ENCODE data around the gene CPHXL2.

CPHXL2 gene

GRCh38 chr16:75676909-75677308, at the start of gene CPHXL2:
TSS of gene CPHXL2 (minus strand) at chr16:75677009. CDS start at chr16:75676999, 10 bp downstream.
- DNase-seq (ENCODE audit: low read depth in 1 of 2, low spot score in 1 of 2): no peak
- no peak for TF ChIP-seq JUND (IDR thresholded peaks at IDR 0.05; ENCODE audit: low read depth)
- in situ Hi-C loops (cut with HindIII; ENCODE audit: low pct_unique_long_range_greater_than_20kb, low sequenced_read_pairs): no loop called here

DNA sequence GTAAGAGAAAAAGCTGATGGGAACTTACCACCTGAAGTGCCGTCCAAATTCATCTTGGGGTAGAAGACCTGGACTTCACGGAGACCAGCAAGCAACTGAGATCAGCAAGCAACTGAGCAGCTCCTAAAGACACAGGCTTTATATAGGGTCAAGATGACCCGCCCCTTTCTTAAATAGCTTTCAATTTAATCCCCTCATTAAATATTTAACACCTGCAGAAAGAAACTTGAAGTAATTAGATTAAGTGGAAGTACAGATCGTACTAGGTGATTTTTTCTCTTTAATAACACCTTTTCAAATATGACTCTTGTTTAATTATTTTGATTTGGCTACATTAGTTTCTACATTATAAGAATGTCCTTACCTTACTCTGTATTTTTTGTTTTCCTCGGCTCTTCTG, 49.6 kb upstream of the CPHXL2 start, which contains the start of gene CPHXL:
TSS of gene CPHXL (minus strand) at position 101 of the 400 bp plus-strand sequence. CDS start at position 53, 48 bp downstream.
- TF ChIP-seq JUND (IDR thresholded peaks at IDR 0.05; ENCODE audit: low read depth): no peak
- no peak for DNase-seq (ENCODE audit: low read depth in 1 of 2, low spot score in 1 of 2)
- in situ Hi-C loops (cut with HindIII; ENCODE audit: low pct_unique_long_range_greater_than_20kb, low sequenced_read_pairs): no loop called here

DNA sequence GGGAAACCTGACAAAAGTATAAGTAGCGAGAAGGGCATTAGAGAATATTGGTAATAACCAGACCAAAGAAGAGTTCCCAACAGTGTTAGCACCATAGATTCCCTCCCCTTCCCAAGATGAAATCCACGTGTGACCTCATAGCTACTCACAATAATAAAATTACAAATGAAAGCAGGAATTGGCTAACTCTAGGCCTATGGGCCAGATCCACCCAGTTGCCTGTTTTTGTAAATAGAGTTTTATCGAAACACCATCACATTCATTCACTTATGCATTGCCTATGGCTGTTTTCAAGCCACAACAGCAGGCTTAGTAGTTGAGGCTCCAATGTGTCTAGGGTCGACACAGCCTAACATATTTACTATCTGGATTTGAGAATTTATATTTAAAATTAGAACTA, 41.6 kb upstream of the CPHXL2 start:
- DNase-seq (ENCODE audit: low read depth in 1 of 2, low spot score in 1 of 2): no peak
- TF ChIP-seq JUND (IDR thresholded peaks at IDR 0.05; ENCODE audit: low read depth): no peak
- in situ Hi-C loops (cut with HindIII; ENCODE audit: low pct_unique_long_range_greater_than_20kb, low sequenced_read_pairs): no loop called here

GRCh38 chr16:75714661-75715060, 37.9 kb upstream of the CPHXL2 start:
- TF ChIP-seq JUND (IDR thresholded peaks at IDR 0.05; ENCODE audit: low read depth): no peak
- no peak for DNase-seq (ENCODE audit: low read depth in 1 of 2, low spot score in 1 of 2)
- in situ Hi-C loops (cut with HindIII; ENCODE audit: low pct_unique_long_range_greater_than_20kb, low sequenced_read_pairs): no loop called here

DNA sequence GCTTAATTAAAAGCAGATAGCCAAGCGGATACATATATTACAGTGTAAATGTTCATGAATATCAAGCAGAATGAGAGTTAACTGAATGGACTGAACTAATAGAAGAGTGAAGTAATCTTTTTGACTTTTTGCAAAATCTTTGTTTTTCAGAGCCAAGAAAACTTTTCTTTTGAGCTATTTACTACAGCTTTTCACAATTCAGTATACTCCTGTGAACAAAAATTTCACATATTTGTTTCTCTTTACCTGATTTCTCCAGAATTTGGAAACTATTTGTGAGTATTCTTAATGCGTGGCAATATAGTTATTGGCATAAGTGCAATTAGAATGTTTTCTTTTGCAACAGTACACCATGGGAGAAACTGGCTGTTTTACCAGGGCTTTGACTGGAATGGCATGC, 33.5 kb upstream of the CPHXL2 start:
- peak in 1 of 2 experiments; percentile 10 for DNase-seq (ENCODE audit: low read depth in 1 of 2, low spot score in 1 of 2)
- in situ Hi-C loops (cut with HindIII; ENCODE audit: low pct_unique_long_range_greater_than_20kb, low sequenced_read_pairs): no loop called here

GRCh38 chr16:75703306-75703705, 26.5 kb upstream of the CPHXL2 start:
- TF ChIP-seq JUND (IDR thresholded peaks at IDR 0.05; ENCODE audit: low read depth): no peak

More for the DNA sequence above, 33.5 kb upstream of the CPHXL2 start:
- no peak for TF ChIP-seq JUND (IDR thresholded peaks at IDR 0.05; ENCODE audit: low read depth)

GRCh38 chr16:75702242-75702641, 25.4 kb upstream of the CPHXL2 start:
- in situ Hi-C loops (cut with HindIII; ENCODE audit: low pct_unique_long_range_greater_than_20kb, low sequenced_read_pairs): no loop called here
- no peak for DNase-seq (ENCODE audit: low read depth in 1 of 2, low spot score in 1 of 2)
- no peak for TF ChIP-seq JUND (IDR thresholded peaks at IDR 0.05; ENCODE audit: low read depth)

More at GRCh38 chr16:75703306-75703705, 26.5 kb upstream of the CPHXL2 start:
- in situ Hi-C loops (cut with HindIII; ENCODE audit: low pct_unique_long_range_greater_than_20kb, low sequenced_read_pairs): no loop called here
- DNase-seq (ENCODE audit: low read depth in 1 of 2, low spot score in 1 of 2): no peak

GRCh38 chr16:75701361-75701760, 24.6 kb upstream of the CPHXL2 start, which contains the start of gene DUXB:
TSS of gene DUXB (minus strand) at chr16:75701461. CDS start at chr16:75701418, 43 bp downstream.
- in situ Hi-C loops (cut with HindIII; ENCODE audit: low pct_unique_long_range_greater_than_20kb, low sequenced_read_pairs): no loop called here
- TF ChIP-seq JUND (IDR thresholded peaks at IDR 0.05; ENCODE audit: low read depth): no peak
- DNase-seq (ENCODE audit: low read depth in 1 of 2, low spot score in 1 of 2): no peak

GRCh38 chr16:75697571-75697970, 20.8 kb upstream of the CPHXL2 start:
- in situ Hi-C loops (cut with HindIII; ENCODE audit: low pct_unique_long_range_greater_than_20kb, low sequenced_read_pairs): no loop called here
- no peak for DNase-seq (ENCODE audit: low read depth in 1 of 2, low spot score in 1 of 2)
- TF ChIP-seq JUND (IDR thresholded peaks at IDR 0.05; ENCODE audit: low read depth): no peak

- TF ChIP-seq JUND (IDR thresholded peaks at IDR 0.05; ENCODE audit: low read depth): no peak
- in situ Hi-C loops (cut with HindIII; ENCODE audit: low pct_unique_long_range_greater_than_20kb, low sequenced_read_pairs): no loop called here
- DNase-seq (ENCODE audit: low read depth in 1 of 2, low spot score in 1 of 2): no peak
Measured at GRCh38 chr16:75695708-75696107, 18.9 kb upstream of the CPHXL2 start.

GRCh38 chr16:75687361-75687760, 10.6 kb upstream of the CPHXL2 start:
- in situ Hi-C loops (cut with HindIII; ENCODE audit: low pct_unique_long_range_greater_than_20kb, low sequenced_read_pairs): no loop called here
- no peak for DNase-seq (ENCODE audit: low read depth in 1 of 2, low spot score in 1 of 2)
- TF ChIP-seq JUND (IDR thresholded peaks at IDR 0.05; ENCODE audit: low read depth): no peak

- in situ Hi-C loops (cut with HindIII; ENCODE audit: low pct_unique_long_range_greater_than_20kb, low sequenced_read_pairs): no loop called here
- no peak for DNase-seq (ENCODE audit: low read depth in 1 of 2, low spot score in 1 of 2)
- no peak for TF ChIP-seq JUND (IDR thresholded peaks at IDR 0.05; ENCODE audit: low read depth)
Measured at GRCh38 chr16:75682308-75682707, 5.5 kb upstream of the CPHXL2 start.

GRCh38 chr16:75679366-75679765, 2.6 kb upstream of the CPHXL2 start:
- DNase-seq (ENCODE audit: low read depth in 1 of 2, low spot score in 1 of 2): no peak
- in situ Hi-C loops (cut with HindIII; ENCODE audit: low pct_unique_long_range_greater_than_20kb, low sequenced_read_pairs): no loop called here
- TF ChIP-seq JUND (IDR thresholded peaks at IDR 0.05; ENCODE audit: low read depth): no peak

- no peak for DNase-seq (ENCODE audit: low read depth in 1 of 2, low spot score in 1 of 2)
- in situ Hi-C loops (cut with HindIII; ENCODE audit: low pct_unique_long_range_greater_than_20kb, low sequenced_read_pairs): no loop called here
- TF ChIP-seq JUND (IDR thresholded peaks at IDR 0.05; ENCODE audit: low read depth): no peak
Measured at GRCh38 chr16:75667503-75667902, 9.3 kb downstream of the CPHXL2 start.
